ENCODE results near the gene ACTR5.

Gene ACTR5

DNA sequence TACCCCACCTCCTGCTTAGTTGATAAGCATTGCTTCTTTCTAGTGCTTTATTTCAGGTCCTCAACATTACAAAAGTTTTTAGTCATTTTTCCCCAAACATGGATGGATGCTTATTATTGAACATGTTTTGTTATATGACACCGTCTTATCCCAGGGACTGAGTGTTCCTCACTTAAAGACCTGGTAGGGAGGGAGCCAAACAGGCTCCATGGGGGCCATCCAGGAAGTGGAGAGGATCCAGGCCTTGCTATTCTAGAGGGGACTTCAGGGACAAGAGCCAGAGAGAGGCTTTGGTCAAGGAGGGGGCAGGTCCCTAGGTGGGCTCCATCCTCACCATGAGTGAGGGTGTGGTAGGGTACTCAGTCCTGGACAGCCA lies 16.5 kb upstream of the ACTR5 start:
- TF ChIP-seq JUND (IDR thresholded peaks at IDR 0.05; ENCODE audit: low read depth): no peak
- no peak for DNase-seq (ENCODE audit: low read depth in 1 of 2, low spot score in 1 of 2)
- in situ Hi-C loops (cut with HindIII; ENCODE audit: low pct_unique_long_range_greater_than_20kb, low sequenced_read_pairs): no loop called here

DNA sequence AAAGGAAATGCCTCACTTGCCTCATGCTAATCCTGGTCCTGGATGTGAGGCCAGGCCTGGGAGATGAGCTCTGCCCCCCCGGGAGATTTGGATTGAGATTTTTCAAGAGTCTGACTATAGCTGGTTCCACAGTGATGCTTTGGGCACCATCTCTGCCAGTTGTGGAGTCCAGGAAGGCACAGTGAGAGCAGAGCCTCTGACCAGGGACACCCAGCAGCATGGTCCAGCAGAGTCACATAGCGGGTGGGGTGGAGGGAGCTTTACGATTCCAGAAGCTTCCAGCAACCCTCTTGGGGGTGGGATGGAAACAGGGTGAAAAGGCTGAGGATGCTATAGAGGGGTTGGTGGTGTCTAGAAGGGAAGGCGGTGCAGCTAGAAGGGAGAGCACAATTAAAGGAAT lies 15.3 kb upstream of the ACTR5 start:
- no peak for TF ChIP-seq JUND (IDR thresholded peaks at IDR 0.05; ENCODE audit: low read depth)
- in situ Hi-C loops (cut with HindIII; ENCODE audit: low pct_unique_long_range_greater_than_20kb, low sequenced_read_pairs): no loop called here
- no peak for DNase-seq (ENCODE audit: low read depth in 1 of 2, low spot score in 1 of 2)

- TF ChIP-seq JUND (IDR thresholded peaks at IDR 0.05; ENCODE audit: low read depth): no peak
- in situ Hi-C loops (cut with HindIII; ENCODE audit: low pct_unique_long_range_greater_than_20kb, low sequenced_read_pairs): no loop called here
- DNase-seq (ENCODE audit: low read depth in 1 of 2, low spot score in 1 of 2): no peak
Observed at GRCh38 chr20:38735172-38735571, 13.1 kb upstream of the ACTR5 start.

DNA sequence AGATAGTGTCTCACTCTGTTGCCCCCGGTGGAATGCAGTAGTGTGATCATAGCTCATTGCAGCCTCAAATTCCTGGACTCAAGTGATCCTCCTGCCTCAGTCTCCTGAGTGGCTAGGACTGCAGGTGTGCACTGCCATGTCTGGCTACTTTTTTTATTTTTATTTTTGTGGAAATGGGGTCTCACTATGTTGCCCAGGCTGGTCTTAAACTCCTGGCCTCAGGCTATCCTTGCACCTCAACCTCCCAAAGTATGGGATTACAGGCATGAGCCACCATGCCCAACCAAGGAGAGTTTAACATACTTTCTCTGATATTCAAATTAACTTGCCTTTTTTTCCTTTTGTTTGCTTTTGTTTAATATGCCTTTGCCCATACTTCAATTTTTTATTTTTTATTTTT lies 10.4 kb upstream of the ACTR5 start:
- TF ChIP-seq JUND (IDR thresholded peaks at IDR 0.05; ENCODE audit: low read depth): no peak
- in situ Hi-C loops (cut with HindIII; ENCODE audit: low pct_unique_long_range_greater_than_20kb, low sequenced_read_pairs): no loop called here
- DNase-seq (ENCODE audit: low read depth in 1 of 2, low spot score in 1 of 2): no peak

GRCh38 chr20:38745757-38746156 lies 2.5 kb upstream of the ACTR5 start:
- DNase-seq (ENCODE audit: low read depth in 1 of 2, low spot score in 1 of 2): no peak
- TF ChIP-seq JUND (IDR thresholded peaks at IDR 0.05; ENCODE audit: low read depth): no peak
- in situ Hi-C loops (cut with HindIII; ENCODE audit: low pct_unique_long_range_greater_than_20kb, low sequenced_read_pairs): no loop called here

DNA sequence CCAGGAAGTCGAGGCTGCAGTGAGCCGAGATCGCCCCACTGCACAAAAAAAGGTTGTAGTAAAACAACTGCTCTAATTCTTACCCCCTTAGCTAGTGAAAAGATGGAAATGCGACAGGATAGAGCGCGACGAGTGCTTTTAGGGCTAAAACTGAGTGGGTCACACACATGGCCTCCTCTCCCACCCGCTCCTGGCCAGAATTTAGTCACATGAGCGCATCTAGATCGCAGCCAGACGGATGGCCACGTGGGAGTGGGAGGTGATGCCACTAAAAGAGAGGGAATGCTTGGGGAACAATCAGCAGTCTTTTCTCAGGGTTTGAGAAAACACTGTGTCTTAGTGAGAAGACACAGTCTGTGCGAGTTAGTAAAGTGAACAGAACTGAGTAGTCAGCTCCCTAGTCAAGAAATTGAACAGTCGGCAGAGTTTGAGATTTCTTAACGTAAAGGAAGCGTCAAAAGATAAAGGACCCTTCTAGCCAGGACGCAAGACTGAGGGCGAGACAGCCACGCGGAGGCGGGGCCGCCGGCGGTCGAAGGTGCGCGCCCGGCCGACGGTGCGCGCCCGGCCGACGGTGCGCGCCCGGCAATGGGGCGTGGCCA lies 664 bp upstream of the ACTR5 start:
- no peak for DNase-seq (ENCODE audit: low read depth in 1 of 2, low spot score in 1 of 2)
- in situ Hi-C loops (cut with HindIII; ENCODE audit: low pct_unique_long_range_greater_than_20kb, low sequenced_read_pairs): no loop called here
- TF ChIP-seq JUND (IDR thresholded peaks at IDR 0.05; ENCODE audit: low read depth): no peak

DNA sequence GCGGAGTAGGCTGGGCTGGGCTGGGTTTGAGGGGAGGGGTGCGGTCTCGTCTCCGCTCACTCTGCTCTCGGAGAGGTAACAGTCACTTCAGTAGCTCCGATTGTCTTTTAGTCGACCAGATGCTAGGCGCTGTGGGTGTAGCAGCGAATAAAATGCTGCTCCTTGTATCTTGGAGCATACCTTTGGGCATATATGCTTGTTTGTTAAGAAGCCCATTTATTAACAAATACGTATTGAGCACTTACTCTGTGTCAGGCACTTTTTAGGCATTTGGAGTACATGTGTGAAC lies 545 bp downstream of the ACTR5 start:
- in situ Hi-C loops (cut with HindIII; ENCODE audit: low pct_unique_long_range_greater_than_20kb, low sequenced_read_pairs): no loop called here
- no peak for TF ChIP-seq JUND (IDR thresholded peaks at IDR 0.05; ENCODE audit: low read depth)
- peak; percentile 79 to 82 for DNase-seq (ENCODE audit: low read depth in 1 of 2, low spot score in 1 of 2)

DNA sequence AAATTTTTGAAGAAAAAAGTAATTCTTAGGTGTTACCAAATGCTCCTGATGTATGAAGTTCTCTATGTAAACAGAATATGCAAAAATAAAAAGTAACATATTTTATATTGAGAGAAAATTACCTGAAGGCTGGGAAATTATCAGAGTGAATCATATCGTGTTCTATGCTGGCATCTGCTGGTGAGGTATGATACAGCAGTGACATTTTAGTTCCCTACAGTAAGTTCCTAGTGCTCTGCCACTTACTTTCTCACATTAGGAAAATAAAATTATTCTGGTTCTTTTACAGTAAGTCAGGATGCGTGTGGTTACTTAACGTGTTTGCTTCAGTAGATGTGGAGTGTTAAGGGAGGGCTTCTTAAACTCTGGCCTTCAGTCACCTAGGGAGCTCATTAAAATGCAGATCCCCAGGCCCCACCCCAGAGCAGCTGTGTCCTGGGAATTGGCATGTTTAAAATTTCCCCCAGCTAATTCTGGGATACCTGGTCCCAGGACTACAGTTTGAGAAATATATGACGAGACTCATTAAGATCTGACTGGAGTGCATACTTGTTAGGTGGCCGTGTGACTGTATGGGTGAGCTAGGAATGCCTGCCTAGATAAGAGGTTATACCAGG lies 3.2 kb downstream of the ACTR5 start:
- peak; percentile 55 to 71 for DNase-seq (ENCODE audit: low read depth in 1 of 2, low spot score in 1 of 2)
- in situ Hi-C loops (cut with HindIII; ENCODE audit: low pct_unique_long_range_greater_than_20kb, low sequenced_read_pairs): no loop called here
- TF ChIP-seq JUND (IDR thresholded peaks at IDR 0.05; ENCODE audit: low read depth): no peak

- DNase-seq (ENCODE audit: low read depth in 1 of 2, low spot score in 1 of 2): no peak
- TF ChIP-seq JUND (IDR thresholded peaks at IDR 0.05; ENCODE audit: low read depth): no peak
- in situ Hi-C loops (cut with HindIII; ENCODE audit: low pct_unique_long_range_greater_than_20kb, low sequenced_read_pairs): no loop called here
Observed at GRCh38 chr20:38752029-38752428, 3.8 kb downstream of the ACTR5 start.

DNA sequence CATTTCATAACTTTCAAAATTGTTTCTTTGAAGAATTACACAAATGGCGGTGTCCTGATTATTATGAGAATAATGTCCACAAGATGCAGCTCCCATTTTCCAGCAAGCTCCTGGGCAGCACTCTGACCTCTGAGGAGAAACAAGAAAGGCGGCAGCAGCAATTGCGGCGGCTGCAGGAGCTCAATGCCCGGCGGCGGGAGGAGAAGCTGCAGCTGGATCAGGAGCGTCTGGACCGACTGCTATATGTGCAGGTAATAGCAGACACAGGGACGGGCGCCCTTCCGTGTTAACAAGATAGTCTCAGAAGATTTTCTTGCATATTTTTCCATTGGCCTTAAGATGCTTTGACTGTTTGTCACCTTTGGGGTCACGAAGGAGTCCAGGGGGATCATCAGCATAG lies 6.7 kb downstream of the ACTR5 start:
- no peak for DNase-seq (ENCODE audit: low read depth in 1 of 2, low spot score in 1 of 2)
- TF ChIP-seq JUND (IDR thresholded peaks at IDR 0.05; ENCODE audit: low read depth): no peak
- in situ Hi-C loops (cut with HindIII; ENCODE audit: low pct_unique_long_range_greater_than_20kb, low sequenced_read_pairs): no loop called here

DNA sequence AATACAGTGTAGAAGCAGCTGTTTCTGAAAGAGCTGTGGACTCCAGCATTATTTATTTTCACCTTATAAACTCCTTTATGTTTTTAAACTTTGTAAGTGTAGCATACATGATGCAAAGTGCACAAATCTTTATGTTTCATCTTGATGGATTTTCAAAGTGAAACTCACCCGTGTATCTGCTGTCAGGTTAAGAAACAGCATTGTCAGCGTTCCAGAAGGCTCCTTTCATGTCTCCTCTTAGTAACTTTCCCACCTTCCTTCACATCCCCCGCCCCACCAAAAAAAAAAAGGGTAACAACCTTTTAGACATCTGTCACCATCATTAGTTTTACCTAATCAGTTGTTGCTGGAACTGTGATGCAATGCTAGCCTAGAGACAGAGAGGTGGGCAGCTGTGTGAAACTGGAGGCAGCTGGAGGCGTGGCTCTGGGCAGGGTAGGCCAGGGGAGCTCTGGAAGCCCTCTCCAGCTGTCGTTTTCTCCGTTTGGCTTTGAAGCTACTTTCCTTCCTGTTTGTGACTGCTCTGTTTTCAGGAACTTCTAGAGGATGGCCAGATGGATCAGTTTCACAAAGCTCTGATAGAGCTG lies 7.2 kb downstream of the ACTR5 start:
- DNase-seq (ENCODE audit: low read depth in 1 of 2, low spot score in 1 of 2): no peak
- TF ChIP-seq JUND (IDR thresholded peaks at IDR 0.05; ENCODE audit: low read depth): no peak
- in situ Hi-C loops (cut with HindIII; ENCODE audit: low pct_unique_long_range_greater_than_20kb, low sequenced_read_pairs): no loop called here

GRCh38 chr20:38757145-38757775 lies 9.0 kb downstream of the ACTR5 start:
- in situ Hi-C loops (cut with HindIII; ENCODE audit: low pct_unique_long_range_greater_than_20kb, low sequenced_read_pairs): no loop called here
- TF ChIP-seq JUND (IDR thresholded peaks at IDR 0.05; ENCODE audit: low read depth): no peak
- DNase-seq (ENCODE audit: low read depth in 1 of 2, low spot score in 1 of 2): no peak

GRCh38 chr20:38759106-38759505 lies 10.8 kb downstream of the ACTR5 start:
- in situ Hi-C loops (cut with HindIII; ENCODE audit: low pct_unique_long_range_greater_than_20kb, low sequenced_read_pairs): no loop called here
- DNase-seq (ENCODE audit: low read depth in 1 of 2, low spot score in 1 of 2): no peak
- no peak for TF ChIP-seq JUND (IDR thresholded peaks at IDR 0.05; ENCODE audit: low read depth)

Measured in T47D (cell line).